ENCODE data around the gene MEIOSIN. TPM values are rescaled to one million over a fixed set of nuclear protein-coding genes. Genes with fewer than 3 reads are reported as not detected.
A peak's percentile ranks its signal among the peaks of the same experiment; 100 is the strongest.

The MEIOSIN gene
- total and polyA plus RNA-seq, 2 of the 13 experiments (the other 11 are each of a cell fraction or from before 2014, with no cell fraction given), result not detected

GRCh38 chr19:45798995-45799517 is 65.8 kb downstream of the MEIOSIN start (continued):
- TF ChIP-seq ZNF318 (CRISPR knock-in tag; IDR thresholded peaks at IDR 0.05), result no peak
- peak; percentile 30; the same call in 1 of the 2 replicates for TF ChIP-seq ARID3A (IDR thresholded peaks at IDR 0.05; ENCODE audit: low read depth, low read length)
- no peak for TF ChIP-seq SMARCE1 (IDR thresholded peaks at IDR 0.05; ENCODE audit: borderline replicate concordance)
- TF ChIP-seq ZNF441 (CRISPR knock-in tag; IDR thresholded peaks at IDR 0.05; ENCODE audit: borderline replicate concordance), result no peak
- no peak for TF ChIP-seq KLF6 (CRISPR knock-in tag; IDR thresholded peaks at IDR 0.05)
- TF ChIP-seq ZNF607 (CRISPR knock-in tag; IDR thresholded peaks at IDR 0.05; ENCODE audit: borderline replicate concordance), result 0 out of 2 replicates have a peak, but pooled peaks have one; percentile 35
- TF ChIP-seq ZNF331 (CRISPR knock-in tag; IDR thresholded peaks at IDR 0.05), result no peak
- no peak for TF ChIP-seq SP2 (CRISPR knock-in tag; IDR thresholded peaks at IDR 0.05)
- TF ChIP-seq FOXO1 (CRISPR knock-in tag; IDR thresholded peaks at IDR 0.05), result no peak
- no peak for TF ChIP-seq ZGPAT (CRISPR knock-in tag; IDR thresholded peaks at IDR 0.05)
- no peak for TF ChIP-seq ZNF546 (CRISPR knock-in tag; conservative IDR thresholded peaks at IDR 0.05)
- peak; percentile 44 for TF ChIP-seq SAP130 (CRISPR knock-in tag; IDR thresholded peaks at IDR 0.05; ENCODE audit: low read depth)
- TF ChIP-seq KLF15 (CRISPR knock-in tag; IDR thresholded peaks at IDR 0.05; ENCODE audit: borderline replicate concordance), result no peak
- no peak for TF ChIP-seq ZNF674 (CRISPR knock-in tag; IDR thresholded peaks at IDR 0.05; ENCODE audit: low read depth)
- no peak for TF ChIP-seq IRX3 (CRISPR knock-in tag; IDR thresholded peaks at IDR 0.05; ENCODE audit: borderline replicate concordance, low read depth)
- TF ChIP-seq ZNF263 (CRISPR knock-in tag; IDR thresholded peaks at IDR 0.05), result 0 out of 2 replicates have a peak, but pooled peaks have one; percentile 44
- TF ChIP-seq TCF12 (IDR thresholded peaks at IDR 0.05), result no peak
- no peak for TF ChIP-seq TCF12 (CRISPR knock-in tag; IDR thresholded peaks at IDR 0.05)
- no peak for TF ChIP-seq ATF1 (CRISPR knock-in tag; IDR thresholded peaks at IDR 0.05)
- TF ChIP-seq MAF1 (CRISPR knock-in tag; IDR thresholded peaks at IDR 0.05; ENCODE audit: borderline replicate concordance), result no peak
- TF ChIP-seq ZNF839 (CRISPR knock-in tag; IDR thresholded peaks at IDR 0.05; ENCODE audit: borderline replicate concordance), result no peak

Data from HepG2 (cell line).